ENCODE data around the gene WDR64.

DNA sequence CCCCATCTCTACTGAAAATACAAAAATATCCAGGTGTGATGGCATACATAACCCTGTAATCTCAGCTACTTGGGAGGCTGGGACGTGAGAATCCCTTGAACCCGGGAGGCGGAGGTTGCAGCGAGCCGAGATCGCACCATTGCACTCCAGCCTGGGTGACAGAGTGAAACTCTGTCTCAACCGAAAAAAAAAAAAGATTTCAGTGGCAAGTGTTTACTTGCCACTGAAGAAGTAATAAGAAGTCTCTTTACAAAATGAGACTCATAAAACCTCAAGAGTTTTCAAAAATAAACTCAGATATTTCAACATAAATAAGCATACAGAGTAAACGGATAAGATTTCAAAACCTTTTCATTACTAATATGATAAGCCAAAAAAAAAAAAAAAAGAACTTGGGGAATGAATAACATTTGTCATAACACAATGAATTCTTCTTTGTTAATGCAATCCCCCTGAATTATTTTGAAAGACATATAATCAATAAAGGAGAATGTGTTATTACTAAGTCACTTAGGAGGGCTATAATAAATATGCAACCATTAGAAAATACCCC is 161.8 kb downstream of the WDR64 start:
- TF ChIP-seq POLR2A (IDR thresholded peaks at IDR 0.05) = no peak
- no peak for TF ChIP-seq POLR2AphosphoS5 (IDR thresholded peaks at IDR 0.05; ENCODE audit: insufficient read depth in 1 of 2, low read depth in 1 of 2)
